SIG-M5 (cell line): ENCODE results near the gene HOXA7.

Experiments used
- DNase-seq: peaks from one replicate; lab custom pipeline; 2025; lab: John Stamatoyannopoulos, UW

HOXA7 gene

DNA sequence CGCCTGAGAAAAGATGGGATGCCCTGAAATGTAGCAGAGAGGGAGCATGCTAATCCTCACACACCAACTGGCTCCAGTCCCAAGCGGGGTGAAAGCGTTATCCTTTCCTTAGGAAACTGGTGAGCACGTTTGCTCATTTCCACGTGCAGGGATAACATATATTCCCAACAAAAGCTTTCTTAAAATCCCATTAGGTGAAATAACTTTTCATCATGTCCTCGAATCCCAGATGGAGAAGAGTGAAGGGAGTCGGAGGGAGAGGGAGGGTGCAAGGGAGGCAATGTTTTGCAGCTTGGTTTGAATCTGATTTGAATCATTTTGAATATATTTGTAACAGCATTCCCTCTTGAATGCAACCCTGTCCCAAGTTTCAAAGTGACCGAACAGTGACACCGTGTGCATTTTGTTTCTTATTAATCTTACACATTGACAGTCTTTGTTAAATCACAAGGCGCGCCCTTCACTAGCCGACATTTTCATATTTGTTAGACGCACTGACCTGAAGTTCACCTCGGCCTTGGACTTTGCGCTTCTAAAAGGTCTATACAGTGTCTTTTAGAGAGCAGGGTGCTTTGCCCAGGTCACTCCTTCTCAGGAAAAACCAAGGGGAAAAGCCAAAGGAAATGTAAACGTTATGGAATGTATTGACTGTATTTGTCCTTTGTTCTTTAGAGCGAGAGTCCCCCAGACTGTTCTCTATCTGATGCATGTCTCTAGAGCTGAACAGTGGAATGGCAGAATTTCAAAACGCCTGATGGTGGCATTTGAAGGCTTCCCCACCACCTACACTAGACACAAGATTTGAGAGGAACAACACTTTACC, 22.9 kb downstream of the HOXA7 start:
- no peak for DNase-seq

- no peak for DNase-seq
These were observed 23.5 kb downstream of the HOXA7 start for GRCh38 chr7:27132978-27133377.

DNA sequence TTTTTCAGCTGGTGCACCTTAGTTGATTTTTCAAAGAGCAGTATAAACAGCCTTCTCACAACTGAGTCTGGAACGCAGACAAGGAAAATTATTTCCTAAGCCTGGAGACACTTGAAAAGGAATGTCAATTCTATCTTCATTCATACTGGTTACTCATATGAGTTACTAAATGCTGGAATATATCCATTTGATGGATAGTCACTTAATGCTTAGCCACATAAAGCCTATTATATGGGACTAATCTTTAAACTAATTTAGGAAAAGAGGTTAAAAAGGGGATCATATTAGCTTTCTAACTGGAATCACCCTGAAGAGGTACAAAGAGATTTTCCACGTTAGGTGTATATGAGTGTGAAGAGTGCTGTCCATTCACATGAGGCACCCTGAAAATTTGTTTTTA, 24.3 kb downstream of the HOXA7 start:
- no peak for DNase-seq

GRCh38 chr7:27131390-27131819, 25.1 kb downstream of the HOXA7 start:
- DNase-seq, result no peak

DNA sequence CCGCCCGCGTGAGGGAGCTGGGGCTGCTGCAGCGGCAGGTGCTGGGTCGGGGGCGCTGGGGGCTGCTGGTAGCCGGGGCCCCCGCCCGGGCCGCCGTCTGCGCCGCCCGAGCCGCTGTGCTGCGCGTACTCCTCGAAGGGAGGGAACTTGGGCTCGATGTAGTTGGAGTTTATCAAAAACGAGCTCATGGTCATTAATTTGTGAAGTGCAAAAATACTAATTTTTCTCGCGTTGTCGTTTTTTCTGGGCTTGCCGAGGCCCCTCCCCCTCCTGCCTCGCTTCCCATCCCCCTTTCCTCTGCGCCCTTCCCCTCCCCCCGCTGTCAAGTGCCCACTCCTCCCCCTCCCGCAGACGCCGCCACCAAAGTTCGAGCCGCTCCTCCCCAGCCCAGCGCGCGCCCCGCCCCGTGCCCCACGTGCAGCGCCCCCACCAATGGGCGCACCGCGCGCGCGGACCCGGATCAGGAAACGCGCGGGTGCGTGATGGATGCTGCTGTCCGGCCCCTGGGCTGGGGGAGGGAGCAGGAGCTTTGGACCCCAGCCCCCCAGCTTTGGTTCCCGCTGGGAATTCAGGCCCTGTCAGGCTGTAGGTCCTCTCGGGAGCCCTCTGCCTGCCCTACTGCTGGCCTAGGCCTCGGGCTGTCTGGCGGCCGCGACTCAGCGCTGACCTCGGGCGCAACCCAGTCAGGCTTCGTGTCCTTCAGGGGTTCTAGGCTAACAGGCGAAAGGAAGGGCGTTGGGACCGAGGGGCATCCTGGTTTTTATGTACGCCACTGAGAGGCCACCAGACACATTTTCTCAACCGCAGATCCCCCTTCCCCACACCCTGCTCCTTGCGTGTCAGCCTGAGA, 25.7 kb downstream of the HOXA7 start, which contains the start of gene HOXA4:
HOXA4 (minus strand) TSS at position 218 of the 850 bp plus-strand sequence; CDS start at position 194, 24 bp downstream.
- DNase-seq, result no peak

DNA sequence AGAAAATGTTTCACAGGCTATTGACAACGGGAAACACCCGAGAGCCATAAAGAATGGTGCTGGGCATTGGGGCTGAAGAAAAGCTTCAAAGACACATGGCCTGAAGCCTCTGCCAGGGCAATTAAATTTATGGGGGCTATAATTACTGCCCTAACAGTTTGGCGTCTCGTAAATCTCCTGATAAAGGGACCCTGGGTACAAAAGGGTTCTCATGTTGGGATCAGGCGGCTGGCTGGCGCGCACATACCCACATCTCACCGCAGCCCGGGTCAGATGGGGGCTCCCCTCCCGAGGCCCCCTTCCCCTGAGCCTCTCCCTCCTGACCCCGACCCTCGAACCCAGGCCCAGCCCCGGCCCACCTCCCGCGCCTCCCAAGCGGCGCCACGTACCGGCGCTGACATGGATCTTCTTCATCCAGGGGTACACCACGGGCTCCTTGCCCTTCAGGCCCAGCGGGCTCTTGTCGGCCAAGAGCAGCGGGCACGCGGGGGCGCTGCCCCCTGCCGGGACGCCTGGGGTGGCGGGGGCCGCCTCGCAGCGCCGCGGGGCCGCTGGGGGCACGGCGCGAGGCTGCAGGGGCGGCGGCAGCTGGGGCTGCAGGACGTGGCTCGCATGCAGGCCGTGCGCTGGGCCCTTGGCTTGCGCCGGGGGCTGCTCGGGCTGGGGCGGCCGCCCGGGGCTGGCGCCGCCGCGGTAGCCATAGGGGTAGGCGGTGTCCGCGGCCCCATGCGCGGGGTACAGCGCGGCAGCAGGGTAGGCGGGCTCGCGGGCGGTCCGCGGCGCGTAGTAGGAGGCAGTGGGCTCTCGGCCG, 26.5 kb downstream of the HOXA7 start:
- DNase-seq, result no peak

GRCh38 chr7:27128776-27129728, 27.4 kb downstream of the HOXA7 start:
- DNase-seq, result no peak

DNA sequence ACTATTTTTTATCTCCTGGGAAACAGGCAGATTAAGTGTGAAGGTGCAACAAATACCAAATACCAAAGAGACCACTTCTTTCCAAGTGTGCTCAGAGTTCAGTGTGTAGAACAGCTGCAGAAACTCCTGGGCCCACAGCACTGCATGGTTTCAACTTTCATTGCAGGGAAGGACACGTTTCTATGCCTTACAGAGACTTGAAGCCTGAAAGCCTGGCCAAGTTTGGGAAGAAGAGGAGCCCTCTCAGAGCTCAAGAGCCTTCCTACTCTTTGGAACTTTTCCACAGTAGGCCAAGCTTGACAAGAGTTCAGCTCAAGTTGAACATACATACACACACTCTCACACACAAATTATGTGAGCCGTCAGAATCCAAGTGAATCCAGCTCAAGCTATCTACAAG, 28.4 kb downstream of the HOXA7 start:
- DNase-seq, result no peak

DNA sequence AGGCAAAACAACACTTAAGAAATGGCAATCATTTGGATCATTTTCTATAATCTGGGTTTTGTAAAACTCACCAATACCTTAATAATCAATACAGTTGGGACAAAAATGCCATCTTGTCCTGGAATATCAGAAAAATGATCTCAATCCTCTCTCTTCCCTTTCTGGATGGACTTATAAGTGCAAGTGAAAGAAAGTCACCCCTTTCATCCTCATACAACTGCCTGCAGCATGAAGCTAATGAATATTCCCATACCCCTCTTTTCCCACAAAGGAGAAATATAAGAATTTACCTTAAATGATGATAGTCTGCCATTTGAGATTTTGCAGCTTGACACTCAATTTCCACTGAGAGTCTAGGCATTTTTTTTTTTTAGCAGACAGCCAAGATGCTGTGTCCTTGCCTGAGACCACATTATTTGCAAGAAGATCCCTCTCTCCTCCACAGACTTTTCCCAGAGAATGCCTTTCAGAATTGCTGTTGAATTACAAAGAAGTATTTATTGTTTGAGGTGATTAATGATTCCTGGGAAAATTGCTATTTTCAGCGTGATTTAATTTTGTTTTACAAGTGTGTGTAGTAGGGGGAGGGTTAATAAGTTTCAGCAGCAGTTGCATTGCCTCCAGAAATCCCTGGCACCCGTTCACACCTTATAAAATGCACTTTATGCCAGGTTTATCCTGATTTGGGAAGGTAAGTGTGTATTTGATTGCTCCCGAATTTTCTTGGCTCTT, 29.7 kb downstream of the HOXA7 start:
- DNase-seq, result no peak

GRCh38 chr7:27125986-27126394, 30.5 kb downstream of the HOXA7 start:
- DNase-seq, result no peak

DNA sequence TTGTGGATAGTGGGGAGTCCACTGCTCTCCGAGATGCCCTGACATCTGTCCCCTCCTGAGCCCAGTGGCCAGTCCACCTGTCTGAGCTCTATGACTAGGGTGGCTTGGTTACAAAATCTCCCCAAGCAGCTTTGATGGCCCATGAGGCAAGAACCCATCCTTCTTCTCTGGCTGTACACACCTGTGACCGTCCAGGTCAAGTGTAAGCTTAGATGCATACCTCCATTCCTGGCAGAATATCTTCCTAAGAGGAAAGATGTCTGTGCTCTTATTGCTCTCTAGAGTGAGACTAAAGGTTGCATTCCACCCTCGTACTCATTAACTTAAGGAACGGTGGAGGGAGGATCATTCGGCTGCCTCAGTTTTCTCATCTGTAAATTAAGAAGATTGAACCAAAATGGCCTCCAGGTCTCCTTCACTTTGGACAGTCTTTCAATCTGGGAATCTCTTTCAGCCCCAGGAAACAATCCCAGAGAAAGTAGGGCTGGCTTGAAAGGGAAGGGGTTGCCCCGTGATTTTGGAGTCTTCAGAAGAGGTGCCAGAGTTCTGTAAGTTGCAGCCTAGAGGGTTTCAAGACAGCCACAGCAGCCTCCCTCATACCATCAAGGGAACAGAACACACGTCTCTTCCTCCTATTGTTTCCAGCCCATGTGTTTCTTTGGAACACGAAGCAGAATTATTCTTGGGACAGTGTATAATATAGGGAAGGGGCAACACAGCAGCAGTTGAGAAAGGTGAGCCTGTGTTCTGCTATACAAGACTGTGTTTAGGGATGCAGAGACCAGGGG, 31.4 kb downstream of the HOXA7 start:
- no peak for DNase-seq

DNA sequence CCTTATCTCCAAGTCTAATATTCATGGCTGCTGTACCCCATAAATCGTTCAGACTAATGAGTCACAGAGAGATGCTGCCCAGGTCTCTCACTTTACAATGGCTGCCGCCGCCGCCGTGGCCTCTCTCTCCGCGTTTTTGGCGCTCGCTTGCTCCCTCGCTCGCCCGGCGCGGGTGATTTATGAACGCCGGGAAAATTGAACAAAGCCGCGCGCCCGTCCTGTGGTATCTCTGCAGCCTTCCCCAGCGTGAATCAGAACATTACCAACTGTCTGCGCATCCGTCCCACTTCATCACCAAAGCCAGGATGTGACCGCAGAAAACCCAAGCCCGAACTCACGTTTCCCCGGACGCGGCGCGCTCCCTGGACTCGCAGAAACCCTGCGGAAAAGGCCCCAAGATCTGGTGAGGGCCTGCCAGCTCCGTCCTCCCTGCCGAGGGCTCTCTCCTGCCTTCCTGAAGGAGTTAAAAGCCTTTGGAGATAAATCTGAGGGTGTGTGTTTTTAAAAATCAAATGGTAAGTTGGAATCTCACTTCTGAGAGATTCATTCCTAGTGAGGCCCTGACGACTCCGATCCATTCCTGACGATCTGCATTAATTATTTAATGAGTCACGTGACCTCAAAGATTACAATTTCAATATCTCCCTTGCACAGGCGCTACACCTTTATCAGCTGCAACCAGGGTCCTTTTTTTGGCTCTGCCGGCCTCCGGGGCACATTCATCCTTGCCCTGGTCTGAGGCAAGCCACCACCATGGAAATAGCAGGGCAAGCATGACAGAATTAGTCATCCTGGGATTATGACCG, 32.2 kb downstream of the HOXA7 start:
- no peak for DNase-seq

GRCh38 chr7:27123477-27124053, 32.9 kb downstream of the HOXA7 start:
- DNase-seq, result no peak

GRCh38 chr7:27123007-27123476, 33.4 kb downstream of the HOXA7 start:
- DNase-seq, result no peak

DNA sequence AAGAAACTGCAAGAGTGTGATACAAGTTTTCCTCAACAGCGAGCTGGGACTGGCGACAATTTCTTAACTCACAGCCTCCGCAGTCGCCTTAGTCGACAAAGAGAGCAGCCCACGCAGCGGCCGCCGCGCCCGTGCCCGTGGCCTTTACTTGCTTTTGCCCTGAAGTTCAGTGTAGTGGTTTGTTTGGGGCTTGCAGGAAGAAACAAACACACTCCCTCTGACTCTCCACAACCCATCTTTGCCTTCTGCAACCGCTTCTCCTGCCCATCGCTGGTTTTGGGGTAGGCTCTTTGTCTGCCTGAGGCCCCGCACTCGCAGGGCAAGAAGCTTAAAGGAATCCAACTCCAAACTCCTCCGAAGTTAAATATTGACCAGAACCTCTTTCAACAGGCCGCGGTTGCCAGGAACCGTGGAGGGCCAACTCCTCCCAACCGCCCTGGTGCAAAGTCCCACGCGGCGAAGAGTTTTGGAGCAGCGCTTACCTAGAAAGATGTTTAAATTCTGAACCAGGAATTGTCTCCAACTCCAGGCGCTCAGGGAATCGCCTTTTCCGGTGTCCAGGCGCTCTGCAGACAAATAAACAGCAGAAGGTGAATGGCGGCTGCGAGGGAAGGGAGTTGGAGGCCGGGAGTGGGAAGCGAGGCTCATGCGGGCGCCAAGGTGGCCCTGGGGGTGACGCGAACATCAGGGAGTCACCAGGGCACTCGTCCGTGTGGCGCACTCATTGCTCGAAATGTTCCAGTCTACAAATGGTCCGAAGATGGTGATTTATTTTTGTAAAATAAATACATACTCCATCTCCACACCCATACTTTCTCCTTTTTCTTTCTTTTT, 34.2 kb downstream of the HOXA7 start:
- no peak for DNase-seq

GRCh38 chr7:27121684-27122076, 34.8 kb downstream of the HOXA7 start:
- DNase-seq, result no peak

DNA sequence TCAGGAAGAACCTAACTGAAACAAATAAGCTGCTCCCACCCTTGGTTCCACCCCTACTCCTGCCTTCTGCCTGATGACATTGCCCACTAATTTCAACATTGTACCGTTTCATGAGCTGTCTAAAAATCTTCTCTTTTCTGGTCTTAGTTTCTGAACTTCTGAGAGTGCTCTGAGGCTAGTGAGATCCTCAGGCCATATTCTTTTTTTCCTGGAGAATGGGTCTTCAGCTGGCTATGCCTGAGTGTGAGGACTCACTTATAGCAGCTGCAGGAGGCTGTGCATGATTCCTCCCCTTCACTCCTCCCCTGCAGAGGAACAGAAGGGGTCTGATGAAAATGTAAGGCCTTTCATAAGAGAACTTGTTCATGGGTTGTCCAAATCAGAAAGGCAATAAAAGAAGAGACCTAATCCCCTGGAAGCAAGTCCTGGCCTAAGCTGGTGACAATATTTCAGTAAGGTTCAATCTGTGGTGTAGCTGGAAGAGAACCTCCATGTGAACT, 37.0 kb downstream of the HOXA7 start:
- DNase-seq, result no peak
